ENCODE measurements around the gene ITGAL. TPM values are rescaled to one million over a fixed set of nuclear protein-coding genes. Genes with fewer than 3 reads are reported as not detected.

The ITGAL gene
- polyA plus RNA-seq, 1 donor (not counting 4 experiments of a cell fraction or from before 2014, with no cell fraction given): not detected

DNA sequence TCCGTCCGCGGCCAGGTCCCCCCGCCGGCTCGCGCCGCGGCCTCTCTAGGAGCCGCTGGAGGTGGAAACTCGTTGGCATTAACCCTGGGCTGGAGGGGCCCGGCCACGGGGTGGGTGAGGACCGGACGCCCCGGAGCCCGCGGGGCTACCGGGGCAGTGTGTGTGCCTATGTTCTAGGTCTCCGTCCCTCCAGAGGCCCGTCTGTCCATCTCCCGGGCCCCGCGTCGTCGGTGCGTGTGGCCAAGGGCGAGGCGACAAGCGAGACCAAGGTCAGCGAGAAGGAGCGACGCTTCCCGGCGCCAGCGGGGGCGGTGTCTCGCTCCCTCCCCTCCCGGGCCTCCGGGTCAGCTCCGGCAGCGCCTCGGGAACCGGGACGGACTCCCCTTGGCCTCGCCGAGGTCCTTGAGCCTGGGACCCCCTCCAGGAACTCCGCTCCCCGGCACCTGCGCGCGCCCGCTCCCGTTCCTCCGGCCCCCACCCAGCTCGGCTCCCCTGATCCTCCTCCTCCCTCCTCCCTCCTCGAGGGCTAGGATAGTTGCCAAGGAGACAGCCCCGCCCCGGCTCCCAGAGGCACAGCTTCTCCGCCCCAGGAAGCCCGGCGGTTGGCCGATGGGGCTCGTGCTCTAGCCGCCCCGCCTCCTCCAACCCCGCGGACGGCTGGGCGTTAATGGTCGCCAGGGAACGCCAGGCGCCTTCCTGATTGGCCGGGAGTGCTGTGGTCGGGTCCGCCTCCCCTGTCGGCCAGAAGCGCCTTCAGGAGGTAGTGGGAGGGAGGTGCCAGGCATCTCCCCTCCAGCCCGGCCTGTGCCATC is 54.5 kb downstream of the ITGAL start:
- H3K4me1 ChIP-seq (ENCODE audit: control insufficient read depth, extremely low read depth, insufficient read depth, low read length): peaks cover 20% of the 10 kb centered on the region
- no peaks in the 10 kb centered on the region for H3K9me1 ChIP-seq (ENCODE audit: control insufficient read depth, extremely low read depth, insufficient read depth, low read length)
- H3K4me3 ChIP-seq (ENCODE audit: control insufficient read depth in 2 of 3, extremely low read depth in 1 of 3, insufficient read depth in 2 of 3, low read depth in 1 of 3, low read length in 3 of 3): peak overlapping the region; percentile 63 to 84 (median 76)
- DNase-seq (ENCODE audit: low read depth, low spot score) (peak; percentile 78), FAIRE-seq (no peak)
- dilution Hi-C loops (cut with MboI; ENCODE audit: extremely low pct_ligation_motif_present, low sequenced_read_pairs): no loop called here
- H3K27me3 ChIP-seq (ENCODE audit: control insufficient read depth, extremely low read depth, insufficient read depth, low read length): no peaks in the 10 kb centered on the region
- H2AFZ ChIP-seq (ENCODE audit: control insufficient read depth, low read length): peak overlapping the region; percentile 77
- peak overlapping the region; percentile 91 for H3K27ac ChIP-seq (ENCODE audit: control insufficient read depth, insufficient read depth, low read length)
- H4K20me1 ChIP-seq (ENCODE audit: control insufficient read depth, extremely low read depth, insufficient read depth, low read length): no peaks in the 10 kb centered on the region
- H3K79me2 ChIP-seq (ENCODE audit: control insufficient read depth, insufficient read depth, low read length): no peaks in the 10 kb centered on the region
- H3K4me2 ChIP-seq (ENCODE audit: control insufficient read depth, extremely low read depth, insufficient read depth, low read depth, low read length): peak overlapping the region; percentile 96
- H3K36me3 ChIP-seq (ENCODE audit: control insufficient read depth in 2 of 2, extremely low read depth in 1 of 2, insufficient read depth in 2 of 2, low read length in 2 of 2): no peaks in the 10 kb centered on the region
- no peak for TF ChIP-seq EZH2 (IDR thresholded peaks at IDR 0.05; ENCODE audit: low read length)
- TF ChIP-seq, protein P1, sequence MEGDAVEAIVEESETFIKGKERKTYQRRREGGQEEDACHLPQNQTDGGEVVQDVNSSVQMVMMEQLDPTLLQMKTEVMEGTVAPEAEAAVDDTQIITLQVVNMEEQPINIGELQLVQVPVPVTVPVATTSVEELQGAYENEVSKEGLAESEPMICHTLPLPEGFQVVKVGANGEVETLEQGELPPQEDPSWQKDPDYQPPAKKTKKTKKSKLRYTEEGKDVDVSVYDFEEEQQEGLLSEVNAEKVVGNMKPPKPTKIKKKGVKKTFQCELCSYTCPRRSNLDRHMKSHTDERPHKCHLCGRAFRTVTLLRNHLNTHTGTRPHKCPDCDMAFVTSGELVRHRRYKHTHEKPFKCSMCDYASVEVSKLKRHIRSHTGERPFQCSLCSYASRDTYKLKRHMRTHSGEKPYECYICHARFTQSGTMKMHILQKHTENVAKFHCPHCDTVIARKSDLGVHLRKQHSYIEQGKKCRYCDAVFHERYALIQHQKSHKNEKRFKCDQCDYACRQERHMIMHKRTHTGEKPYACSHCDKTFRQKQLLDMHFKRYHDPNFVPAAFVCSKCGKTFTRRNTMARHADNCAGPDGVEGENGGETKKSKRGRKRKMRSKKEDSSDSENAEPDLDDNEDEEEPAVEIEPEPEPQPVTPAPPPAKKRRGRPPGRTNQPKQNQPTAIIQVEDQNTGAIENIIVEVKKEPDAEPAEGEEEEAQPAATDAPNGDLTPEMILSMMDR (optimal IDR thresholded peaks at IDR 0.05 in 1 of 3, IDR thresholded peaks at IDR 0.05 in 1 of 3, conservative IDR thresholded peaks at IDR 0.05 in 1 of 3; ENCODE audit: extremely low read depth in 1 of 3, insufficient read depth in 2 of 3, low read length in 3 of 3): peak; percentile 12 to 53 (median 31)
- no peaks in the 10 kb centered on the region for H3K9me3 ChIP-seq (ENCODE audit: control insufficient read depth, low read depth, low read length)
- H3K9ac ChIP-seq (ENCODE audit: control insufficient read depth, extremely low read depth, insufficient read depth, low read length): peak overlapping the region; percentile 93

DNA sequence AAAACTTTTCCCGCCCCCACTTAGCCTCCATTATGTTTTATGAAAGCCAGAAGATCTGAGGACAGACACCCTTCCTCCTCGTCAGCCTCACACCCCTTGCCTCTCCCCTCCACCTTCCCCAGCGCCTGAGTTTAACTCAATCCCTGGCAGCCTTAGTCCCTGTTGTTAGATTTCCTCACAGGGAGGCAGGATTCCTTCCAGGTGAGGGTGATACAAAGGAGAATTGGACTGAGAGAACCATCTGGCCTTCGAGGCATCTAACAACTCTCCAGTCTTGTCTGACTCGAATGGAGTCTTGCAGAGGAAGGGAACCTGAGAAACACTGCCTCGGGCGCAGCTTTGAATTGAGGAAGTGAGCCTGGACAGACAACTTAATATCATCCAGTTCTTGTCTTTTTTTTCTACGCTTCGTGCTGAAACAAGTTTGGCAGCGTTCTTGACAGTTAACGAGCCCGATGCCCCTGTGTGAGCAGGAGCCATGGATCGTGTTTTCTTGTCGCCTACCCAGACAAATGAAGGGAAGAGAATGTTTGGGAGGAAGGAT is 55.2 kb downstream of the ITGAL start:
- no peak for TF ChIP-seq EZH2 (IDR thresholded peaks at IDR 0.05; ENCODE audit: low read length)
- TF ChIP-seq, protein P1 (optimal IDR thresholded peaks at IDR 0.05 in 1 of 3, IDR thresholded peaks at IDR 0.05 in 1 of 3, conservative IDR thresholded peaks at IDR 0.05 in 1 of 3; ENCODE audit: extremely low read depth in 1 of 3, insufficient read depth in 2 of 3, low read length in 3 of 3): no peak
- dilution Hi-C loops (cut with MboI; ENCODE audit: extremely low pct_ligation_motif_present, low sequenced_read_pairs): no loop called here
- Histone ChIP-seq H3K36me3 (ENCODE audit: control insufficient read depth in 2 of 2, extremely low read depth in 1 of 2, insufficient read depth in 2 of 2, low read length in 2 of 2) (no peaks in the 10 kb centered on the region), H3K9me3 (ENCODE audit: control insufficient read depth, low read depth, low read length) (no peaks in the 10 kb centered on the region), H4K20me1 (ENCODE audit: control insufficient read depth, extremely low read depth, insufficient read depth, low read length) (no peaks in the 10 kb centered on the region), H3K9ac (ENCODE audit: control insufficient read depth, extremely low read depth, insufficient read depth, low read length) (peak overlapping the region; percentile 93), H3K9me1 (ENCODE audit: control insufficient read depth, extremely low read depth, insufficient read depth, low read length) (no peaks in the 10 kb centered on the region), H2AFZ (ENCODE audit: control insufficient read depth, low read length) (peak overlapping the region; percentile 65), H3K27me3 (ENCODE audit: control insufficient read depth, extremely low read depth, insufficient read depth, low read length) (no peaks in the 10 kb centered on the region), H3K4me1 (ENCODE audit: control insufficient read depth, extremely low read depth, insufficient read depth, low read length) (peaks cover 20% of the 10 kb centered on the region), H3K27ac (ENCODE audit: control insufficient read depth, insufficient read depth, low read length) (peak overlapping the region; percentile 91), H3K79me2 (ENCODE audit: control insufficient read depth, insufficient read depth, low read length) (no peaks in the 10 kb centered on the region), H3K4me3 (ENCODE audit: control insufficient read depth in 2 of 3, extremely low read depth in 1 of 3, insufficient read depth in 2 of 3, low read depth in 1 of 3, low read length in 3 of 3) (peak overlapping the region; percentile 49 to 71 (median 63)), H3K4me2 (ENCODE audit: control insufficient read depth, extremely low read depth, insufficient read depth, low read depth, low read length) (peak overlapping the region; percentile 96)
- FAIRE-seq: peak; percentile 95
- DNase-seq (ENCODE audit: low read depth, low spot score): no peak

Data from keratinocyte (primary cell).